Heart right ventricle (tissue), 16 donors: ENCODE results near the gene HCFC1. TPM values are rescaled to one million over a fixed set of nuclear protein-coding genes. Genes with fewer than 3 reads are reported as not detected.

Experiments
- ATAC-seq, 8 donors: fragments of 200-7000 bp; cut with Tn5 transposase; one replicate each; pipeline ENCODE4 v1.9.1; 2020; ENCODE audit warnings: mild to moderate bottlenecking in 8 of 8, moderate library complexity in 8 of 8, moderate number of reproducible peaks in 1 of 8
- DNase-seq, 2 donors: peaks; one replicate each; pipeline ENCODE4 v3.0.0-alpha.2; 2020
- H3K27ac ChIP-seq, 10 donors: fragments of 200-600 bp; sonication (generic) in 2 of 10; one replicate each; pipeline versions ENCODE4 v1.5.0 to v1.8.0; 2020 to 2022; ENCODE audit warnings: mild to moderate bottlenecking in 3 of 10
- H3K27me3 ChIP-seq, 7 donors: fragments of 200-600 bp; one replicate each; pipeline ENCODE4 v1.8.0; 2021 to 2022; ENCODE audit warnings: mild to moderate bottlenecking in 2 of 7
- H3K36me3 ChIP-seq, 9 donors: fragments of 200-600 bp; sonication (generic) in 1 of 9; one replicate each; pipeline versions ENCODE4 v1.5.0 to v1.8.0; 2020 to 2022; ENCODE audit warnings: mild to moderate bottlenecking in 2 of 9
- H3K4me1 ChIP-seq, 9 donors: fragments of 200-600 bp; sonication (generic) in 1 of 9; one replicate each; pipeline versions ENCODE4 v1.5.0 to v1.8.0; 2020 to 2022; ENCODE audit warnings: mild to moderate bottlenecking in 4 of 9
- H3K4me3 ChIP-seq, 10 donors: fragments of 200-600 bp; sonication (generic) in 2 of 10; one replicate each; pipeline versions ENCODE4 v1.5.0 to v1.8.0; 2020 to 2022; ENCODE audit warnings: mild to moderate bottlenecking in 7 of 10, moderate library complexity in 2 of 10
- H3K9me3 ChIP-seq, 11 donors: fragments of 200-600 bp in 10 of 11; sonication (generic) in 2 of 11; one replicate each; pipeline versions ENCODE4 v1.5.0 to v1.8.0; 2013 to 2022; ENCODE audit warnings: mild to moderate bottlenecking in 2 of 11, control low read depth in 1 of 11, moderate library complexity in 1 of 11
- WGBS, 2 donors: extraction: QIAGEN DNeasy Blood & Tissue Kit; methylation state at CpG; one replicate each; pipeline ENCODE4 v1.1.7; 2013; ENCODE audit warnings: inconsistent platforms in 1 of 2; 5-methylcytosine and 5-hydroxymethylcytosine counted together
- intact Hi-C, 10 donors: fragments of 100-400 bp; cut with DNase I; formaldehyde crosslinking; loops; one replicate each; pipeline versions ENCODE4 v1.11.1 to v1.14.2; 2022
- polyA plus RNA-seq, 2 donors: library from polyadenylated mRNA; stranded (reverse); fragments of 200-250 nt; gene quantifications; one replicate each; pipeline ENCODE4 v1.2.3, GENCODE V29; 2013
- total RNA-seq, 10 donors: library from RNA; stranded (reverse); fragmentation: NEBNext Ultra II Directional in 3 of 10; extraction: Animal tissue kit (Norgen Biotek cat#: 25700) in 3 of 10; gene quantifications; one replicate each; pipeline versions ENCODE4 v1.2.1 to v1.2.4, GENCODE V29; 2021 to 2023
- TF ChIP-seq, protein P1 (sequence below), 9 donors: fragments of 200-600 bp; sonication (generic) in 2 of 9; IDR thresholded peaks; one replicate each; pipeline versions ENCODE4 v1.5.0 to v1.8.0; 2021 to 2022; ENCODE audit warnings: antibody characterized with exemption in 9 of 9, mild to moderate bottlenecking in 5 of 9, moderate library complexity in 1 of 9
- donor health status: Arrhythmogenic right ventricular cardiomyopathy.
- donor health status: ischemic (EF 13 %, LVEDD 7.1; RV severe dilation, severe dysfunction).
- donor health status: healthy with polysubstance abuse.
- donor health status: DM: no; HTN: yes; CAD: no.
- donor health status: DM: no; HTN: no; CAD: no.
- donor health status: ischemic (EF 25% LVEDD 6.9; RV normal size, moderate dysfunction).
- donor health status: ischemic (EF 25% LVEDD 5.7; RV mildly dilated, moderate dysfunction).
- donor health status: healthy.
- donor health status: DM: yes; HTN: yes; CAD: no.
- donor health status: Ischemic cardiomyopathy.
- donor health status: ischemic (EF 35%, LVEDD 5.7; RV mildly dilated, moderate dysfunction).
- donor health status: nonischemic (EF 11% LVEDD 7.7; RV severe dilation, severe dysfunction).
- donor health status: DM: yes; HTN: yes; CAD: no.
- donor health status: PGD.
- donor health status: ischemic (EF 29% LVEDD 5.4; RV normal size, mild dysfunction).
- donor health status: nonischemic (EF 23%, LVEDD 6.1; RV moderate dilation, normal function).

HCFC1 gene
- total and polyA plus RNA-seq, 12 donors: 12.3 to 41.6 (median 31.2) TPM

GRCh38 chrX:153910446-153910845 is 61.2 kb downstream of the HCFC1 start:
- 97 to 100% methylated on average over 6 to 21 of the region's 22 CpGs for WGBS, 2 donors
- H3K27me3 ChIP-seq: peaks cover 0 to 62% (median 0%) of the 10 kb centered on the region in 7 donors
- intact Hi-C loops: no loop called here

GRCh38 chrX:153909980-153910360 is 61.6 kb downstream of the HCFC1 start:
- H3K4me1 ChIP-seq: peaks cover 0 to 3% (median 0%) of the 10 kb centered on the region in 9 donors
- 96 to 97% methylated on average over 4 to 25 of the region's 25 CpGs for WGBS, 2 donors
- no peak overlapping the region for H3K27ac ChIP-seq
- TF ChIP-seq, protein P1, sequence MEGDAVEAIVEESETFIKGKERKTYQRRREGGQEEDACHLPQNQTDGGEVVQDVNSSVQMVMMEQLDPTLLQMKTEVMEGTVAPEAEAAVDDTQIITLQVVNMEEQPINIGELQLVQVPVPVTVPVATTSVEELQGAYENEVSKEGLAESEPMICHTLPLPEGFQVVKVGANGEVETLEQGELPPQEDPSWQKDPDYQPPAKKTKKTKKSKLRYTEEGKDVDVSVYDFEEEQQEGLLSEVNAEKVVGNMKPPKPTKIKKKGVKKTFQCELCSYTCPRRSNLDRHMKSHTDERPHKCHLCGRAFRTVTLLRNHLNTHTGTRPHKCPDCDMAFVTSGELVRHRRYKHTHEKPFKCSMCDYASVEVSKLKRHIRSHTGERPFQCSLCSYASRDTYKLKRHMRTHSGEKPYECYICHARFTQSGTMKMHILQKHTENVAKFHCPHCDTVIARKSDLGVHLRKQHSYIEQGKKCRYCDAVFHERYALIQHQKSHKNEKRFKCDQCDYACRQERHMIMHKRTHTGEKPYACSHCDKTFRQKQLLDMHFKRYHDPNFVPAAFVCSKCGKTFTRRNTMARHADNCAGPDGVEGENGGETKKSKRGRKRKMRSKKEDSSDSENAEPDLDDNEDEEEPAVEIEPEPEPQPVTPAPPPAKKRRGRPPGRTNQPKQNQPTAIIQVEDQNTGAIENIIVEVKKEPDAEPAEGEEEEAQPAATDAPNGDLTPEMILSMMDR (IDR thresholded peaks at IDR 0.05): no peak
- no peak overlapping the region for H3K4me3 ChIP-seq
- no peak for DNase-seq
- peaks cover 0 to 65% (median 0%) of the 10 kb centered on the region in 7 donors for H3K27me3 ChIP-seq
- no peak for ATAC-seq
- H3K36me3 ChIP-seq: peaks cover 0 to 61% (median 0%) of the 10 kb centered on the region in 9 donors
- no peaks in the 10 kb centered on the region for H3K9me3 ChIP-seq
- intact Hi-C loops: no loop called here

More at GRCh38 chrX:153910446-153910845, 61.2 kb downstream of the HCFC1 start:
- Histone ChIP-seq H3K27ac (no peak overlapping the region), H3K9me3 (no peaks in the 10 kb centered on the region), H3K4me1 (peaks cover 0 to 3% (median 0%) of the 10 kb centered on the region in 9 donors), H3K4me3 (no peak overlapping the region), H3K36me3 (peaks cover 0 to 63% (median 0%) of the 10 kb centered on the region in 9 donors)
- TF ChIP-seq, protein P1 (IDR thresholded peaks at IDR 0.05): no peak
- ATAC-seq (no peak), DNase-seq (no peak)

- intact Hi-C loops: no loop called here
- TF ChIP-seq, protein P1 (IDR thresholded peaks at IDR 0.05): no peak
- peaks cover 0 to 60% (median 0%) of the 10 kb centered on the region in 9 donors for H3K36me3 ChIP-seq
- no peak overlapping the region for H3K4me3 ChIP-seq
- 64 to 69% methylated on average over 29 to 37 of the region's 37 CpGs for WGBS, 2 donors
- ATAC-seq (peak in 6 of 8 donors; percentile 11 to 42 (median 20)), DNase-seq (no peak)
- H3K4me1 ChIP-seq: peaks cover 0 to 7% (median 0%) of the 10 kb centered on the region in 9 donors
- no peaks in the 10 kb centered on the region for H3K9me3 ChIP-seq
- H3K27me3 ChIP-seq: peaks cover 0 to 65% (median 0%) of the 10 kb centered on the region in 7 donors
- no peak overlapping the region for H3K27ac ChIP-seq
These were observed 62.3 kb downstream of the HCFC1 start for GRCh38 chrX:153909024-153909979.

GRCh38 chrX:153908219-153908860 is 63.3 kb downstream of the HCFC1 start:
- no peak overlapping the region for H3K4me3 ChIP-seq
- DNase-seq (no peak), ATAC-seq (no peak)
- peaks cover 0 to 50% (median 0%) of the 10 kb centered on the region in 9 donors for H3K36me3 ChIP-seq
- no peaks in the 10 kb centered on the region for H3K9me3 ChIP-seq
- WGBS, 2 donors: 91 to 92% methylated on average over 18 to 23 of the region's 23 CpGs
- intact Hi-C loops: no loop called here
- peaks cover 0 to 60% (median 0%) of the 10 kb centered on the region in 7 donors for H3K27me3 ChIP-seq
- TF ChIP-seq, protein P1 (IDR thresholded peaks at IDR 0.05): no peak
- H3K27ac ChIP-seq: no peak overlapping the region
- peaks cover 0 to 12% (median 5%) of the 10 kb centered on the region in 9 donors for H3K4me1 ChIP-seq
